GM12872 (cell line): ENCODE data around the gene KMT2B.
A peak's percentile ranks its signal among the peaks of the same experiment; 100 is the strongest.

Experiments used
- CTCF ChIP-seq: IDR thresholded peaks from 3 replicates; pipeline ENCODE4 v1.5.1; 2011; ENCODE audit warnings: low read depth, mild to moderate bottlenecking, low read length, moderate library complexity; ENCODE audit not compliant: insufficient read depth

KMT2B gene

DNA sequence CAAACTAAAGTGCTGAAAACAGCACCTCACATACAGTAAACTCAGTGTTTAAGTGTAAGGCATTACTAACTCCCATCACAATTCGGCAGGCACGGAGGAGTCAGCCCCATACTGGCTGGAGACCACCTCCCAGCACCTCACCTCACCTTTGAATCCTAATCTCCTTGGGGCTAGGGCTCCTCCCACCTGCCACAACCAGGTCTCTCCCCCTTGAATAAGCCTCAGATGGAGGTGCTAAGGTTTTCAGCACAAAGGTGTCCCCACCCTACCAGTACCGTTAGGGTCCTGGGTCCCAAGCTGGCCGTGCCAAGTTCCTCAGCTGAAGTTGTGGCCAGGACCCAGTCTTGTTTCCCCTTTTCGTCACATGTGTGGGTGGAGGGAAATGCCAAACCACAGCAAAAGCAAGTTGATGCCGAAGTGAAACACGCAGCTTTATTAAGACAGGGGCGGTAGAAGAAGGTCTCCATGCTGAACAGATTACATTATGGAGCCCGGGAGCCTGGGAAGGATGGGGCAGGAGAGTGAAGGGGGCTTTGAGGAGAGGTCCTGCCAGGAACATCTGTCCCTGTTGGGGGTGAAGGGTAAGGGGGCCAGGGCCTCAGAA, 24.4 kb downstream of the KMT2B start, which contains the start of gene IGFLR1:
IGFLR1 (minus strand) TSS at position 332 of the 604 bp plus-strand sequence. CDS start 1,272 bp downstream, outside the sequence.
- TF ChIP-seq CTCF = no peak

GRCh38 chr19:35743640-35744429, 26.0 kb downstream of the KMT2B start:
- no peak for TF ChIP-seq CTCF

DNA sequence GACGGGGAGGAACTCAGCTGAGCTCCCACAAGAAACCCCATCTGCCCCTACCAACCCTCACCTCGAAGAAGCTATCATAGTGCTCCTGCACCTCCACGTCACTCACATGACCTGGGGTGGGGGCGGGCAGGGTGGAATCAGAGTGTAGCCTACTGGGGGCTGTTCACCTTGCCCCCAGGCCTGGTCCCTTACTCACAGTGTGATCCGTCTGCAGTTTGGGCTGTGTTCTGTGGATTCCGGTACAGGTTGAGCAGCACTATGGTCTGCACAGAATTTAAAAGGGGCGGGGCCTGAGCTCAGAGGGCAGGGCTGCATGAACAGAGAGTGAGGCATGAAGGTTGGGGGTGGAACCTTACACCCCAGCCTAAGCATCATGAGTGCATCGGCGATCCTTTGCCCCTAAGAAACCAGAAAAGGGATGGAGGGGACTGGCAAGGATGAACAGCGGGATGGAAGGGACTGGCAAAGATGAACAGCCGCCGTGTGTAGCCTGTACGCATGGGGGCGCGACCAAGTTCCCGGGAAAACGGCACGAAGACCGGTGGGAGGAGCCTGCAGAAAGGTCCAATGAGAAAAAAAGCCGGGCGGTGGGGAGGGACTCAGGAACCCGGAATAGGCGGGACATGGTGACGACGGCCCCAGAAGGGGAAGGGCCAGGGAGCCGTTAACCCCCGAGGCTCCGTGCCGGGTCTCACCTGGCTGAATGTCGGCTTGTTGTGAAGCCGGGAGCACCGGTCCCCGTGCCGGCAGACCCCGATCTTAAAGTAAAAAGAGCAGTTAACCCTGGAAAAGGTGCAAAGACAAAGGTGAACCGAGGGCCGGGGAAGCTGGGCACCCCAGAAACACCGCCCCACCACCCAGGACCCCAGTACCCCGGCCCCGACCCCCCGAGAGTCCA, 26.9 kb downstream of the KMT2B start:
- peak; percentile 22; the same call in 1 of the 3 replicates for TF ChIP-seq CTCF

GRCh38 chr19:35745328-35746086, 27.7 kb downstream of the KMT2B start, which contains the start of the genes PSENEN and U2AF1L4:
Gene PSENEN (plus strand): TSS chr19:35745651. CDS start chr19:35745931, 280 bp downstream.
Gene U2AF1L4 (minus strand): TSS chr19:35745418. CDS start chr19:35745391, 27 bp downstream.
- no peak for TF ChIP-seq CTCF

GRCh38 chr19:35746087-35746462, 28.3 kb downstream of the KMT2B start:
- no peak for TF ChIP-seq CTCF

GRCh38 chr19:35746531-35746930, 28.7 kb downstream of the KMT2B start:
- no peak for TF ChIP-seq CTCF
